Measurements from ENCODE around the gene STARD3NL. TPM values are rescaled to one million over a fixed set of nuclear protein-coding genes. Genes with fewer than 3 reads are reported as not detected.
A peak's percentile ranks its signal among the peaks of the same experiment; 100 is the strongest.

Gene STARD3NL
- total and polyA plus RNA-seq, 10 of the 15 experiments (the other 5 are each of a cell fraction or from before 2014, with no cell fraction given): 66.1 to 133 (median 85.7) TPM

GRCh38 chr7:38187794-38188440 lies 9.9 kb downstream of the STARD3NL start:
- 68% methylated on average over 7 of the region's 7 CpGs for WGBS (ENCODE audit: insufficient coverage, insufficient replicate concordance, low lambda C conversion rate, missing lambda C conversion rate)
- H3K27ac ChIP-seq (ENCODE audit: control insufficient read depth, insufficient read depth): peak overlapping the region; percentile 5; the same call in 1 of the 2 replicates
- H2AFZ ChIP-seq (ENCODE audit: control insufficient read depth, low read depth, low read length): no peak overlapping the region
- ATAC-seq (peak; percentile 89), DNase-seq (ENCODE audit: low read depth, low spot score) (no peak), FAIRE-seq (no peak)
- POLR2A ChIA-PET: interaction anchor here (0.6 to 0.8 kb wide), 2 partner anchors 40 to 1401 kb away, joined by 3 to 8 read pairs; no protein-coding TSS in a partner anchor
- no peaks in the 10 kb centered on the region for H4K20me1 ChIP-seq (ENCODE audit: control insufficient read depth, insufficient read depth)
- H3K4me1 ChIP-seq (ENCODE audit: control insufficient read depth, insufficient read depth, low read length): peaks cover 39% of the 10 kb centered on the region
- H3K9ac ChIP-seq (ENCODE audit: control insufficient read depth, insufficient read depth, low read length): no peak overlapping the region
- intact Hi-C loops (cut with micrococcal nuclease; ENCODE audit: unreplicated experiment): no loop called here
- peaks cover 96% of the 10 kb centered on the region for H3K79me2 ChIP-seq (ENCODE audit: control insufficient read depth, insufficient read depth, low read length)
- H3K4me3 ChIP-seq: no peak overlapping the region
- no TSS peak for BruUV-seq (replicated peaks)
- no peaks in the 10 kb centered on the region for H3K27me3 ChIP-seq (replicated peaks in 1 of 2; ENCODE audit: control insufficient read depth in 2 of 2, insufficient read depth in 2 of 2, low read length in 1 of 2)
- RAD21 ChIA-PET (ENCODE audit: unreplicated experiment): interaction anchor here (0.6 to 2.5 kb wide), 10 partner anchors 8 to 1841 kb away, joined by 3 to 10 read pairs (median 4); partner anchors contain the start of genes SFRP4 and STARD3NL
- CTCF ChIA-PET: interaction anchor here (0.6 to 4.0 kb wide), 11 partner anchors 8 to 738 kb away, joined by 3 to 35 read pairs (median 6); no protein-coding TSS in a partner anchor
- peaks cover 4% of the 10 kb centered on the region for H3K9me3 ChIP-seq (replicated peaks; ENCODE audit: control insufficient read depth, insufficient read depth, low read length)
- H3K36me3 ChIP-seq (ENCODE audit: control insufficient read depth in 2 of 2, insufficient read depth in 2 of 2, low read length in 1 of 2): peaks cover 0 to 8% of the 10 kb centered on the region in 2 experiments; a peak in 2 of 4 replicates
- in situ Hi-C loops (cut with MboI): no loop called here
- SMC1A ChIA-PET (ENCODE audit: uncharacterized antibody, unreplicated experiment): interaction anchor here (0.7 to 3.5 kb wide), 13 partner anchors 8 to 147 kb away, joined by 3 to 16 read pairs (median 5); partner anchors contain the start of gene STARD3NL
- H3K4me2 ChIP-seq (ENCODE audit: control insufficient read depth, insufficient read depth): peak overlapping the region; percentile 77
- TF ChIP-seq POLR2AphosphoS2 (IDR thresholded peaks at IDR 0.05; ENCODE audit: low read depth, low read length) (no peak), BMI1 (IDR thresholded peaks at IDR 0.05; ENCODE audit: borderline replicate concordance) (no peak), TCF3 (IDR thresholded peaks at IDR 0.05; ENCODE audit: borderline replicate concordance, insufficient read depth, low read depth, low read length) (peak; percentile 55; the same call in 1 of the 2 replicates), BCL11A (IDR thresholded peaks at IDR 0.05; ENCODE audit: low read depth, low read length) (no peak), RCOR1 (conservative IDR thresholded peaks at IDR 0.05; ENCODE audit: low read depth, low read length) (no peak), MEF2B (IDR thresholded peaks at IDR 0.05; ENCODE audit: partially characterized antibody, poor library complexity, severe bottlenecking) (no peak), E4F1 (IDR thresholded peaks at IDR 0.05; ENCODE audit: borderline replicate concordance, partially characterized antibody) (no peak), MXI1 (IDR thresholded peaks at IDR 0.05; ENCODE audit: low read depth, low read length) (no peak), HDAC6 (IDR thresholded peaks at IDR 0.05; ENCODE audit: unreplicated experiment) (no peak), HDGF (IDR thresholded peaks at IDR 0.05) (0 out of 2 replicates have a peak, but pooled peaks have one; percentile 56), SMARCA5 (IDR thresholded peaks at IDR 0.05) (no peak), POU2F2 (IDR thresholded peaks at IDR 0.05; ENCODE audit: borderline replicate concordance, low read depth, low read length) (no peak), SREBF2 (IDR thresholded peaks at IDR 0.05; ENCODE audit: low read length) (no peak), GABPA (IDR thresholded peaks at IDR 0.05; ENCODE audit: low read depth) (no peak), IRF5 (IDR thresholded peaks at IDR 0.05; ENCODE audit: borderline replicate concordance) (no peak), CEBPB (IDR thresholded peaks at IDR 0.05; ENCODE audit: borderline replicate concordance in 1 of 2, low read depth in 2 of 2, low read length in 2 of 2) (no peak), TCF12 (IDR thresholded peaks at IDR 0.05; ENCODE audit: low read depth, low read length) (peak; percentile 61; the same call in 1 of the 2 replicates), IKZF2 (IDR thresholded peaks at IDR 0.05) (no peak)
